Fibroblast of mammary gland (primary cell): ENCODE measurements around the gene FLT1.

Experiments
- DNase-seq: peaks from one replicate; pipeline ENCODE4 v3.0.0-alpha.2; 2010; ENCODE audit warnings: low read depth
- H3K4me3 ChIP-seq: 2 replicates; pipeline ENCODE4 v1.5.1; 2011; ENCODE audit warnings: low read depth, mild to moderate bottlenecking, low read length, moderate library complexity; ENCODE audit not compliant: control insufficient read depth
- TF ChIP-seq, protein P1 (sequence below): conservative IDR thresholded peaks from 2 replicates; pipeline ENCODE4 v1.5.1; 2011; ENCODE audit warnings: low read depth, low read length, inconsistent platforms; ENCODE audit not compliant: control insufficient read depth, insufficient read depth

FLT1 gene

DNA sequence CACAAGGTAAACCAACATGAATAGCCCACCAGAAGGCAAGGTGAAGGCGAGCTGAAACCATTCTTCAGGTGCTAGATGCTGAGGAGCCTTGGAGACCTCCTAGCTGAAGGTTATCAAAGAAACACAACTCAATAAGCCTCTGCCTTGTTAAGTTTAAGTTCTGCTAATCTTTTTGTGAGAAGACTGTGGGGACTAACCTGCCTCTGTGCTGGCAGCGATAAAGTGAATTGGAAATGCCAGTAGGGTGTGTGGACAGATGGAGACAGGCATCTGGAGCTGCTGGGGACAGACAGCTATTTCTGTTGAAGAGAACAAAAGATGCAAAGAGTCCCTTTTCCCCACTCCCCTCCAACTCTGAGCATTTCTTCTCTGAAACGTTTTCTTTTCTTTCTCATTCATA is 33.5 kb upstream of the FLT1 start:
- H3K4me3 ChIP-seq = no peak overlapping the region
- TF ChIP-seq, protein P1, sequence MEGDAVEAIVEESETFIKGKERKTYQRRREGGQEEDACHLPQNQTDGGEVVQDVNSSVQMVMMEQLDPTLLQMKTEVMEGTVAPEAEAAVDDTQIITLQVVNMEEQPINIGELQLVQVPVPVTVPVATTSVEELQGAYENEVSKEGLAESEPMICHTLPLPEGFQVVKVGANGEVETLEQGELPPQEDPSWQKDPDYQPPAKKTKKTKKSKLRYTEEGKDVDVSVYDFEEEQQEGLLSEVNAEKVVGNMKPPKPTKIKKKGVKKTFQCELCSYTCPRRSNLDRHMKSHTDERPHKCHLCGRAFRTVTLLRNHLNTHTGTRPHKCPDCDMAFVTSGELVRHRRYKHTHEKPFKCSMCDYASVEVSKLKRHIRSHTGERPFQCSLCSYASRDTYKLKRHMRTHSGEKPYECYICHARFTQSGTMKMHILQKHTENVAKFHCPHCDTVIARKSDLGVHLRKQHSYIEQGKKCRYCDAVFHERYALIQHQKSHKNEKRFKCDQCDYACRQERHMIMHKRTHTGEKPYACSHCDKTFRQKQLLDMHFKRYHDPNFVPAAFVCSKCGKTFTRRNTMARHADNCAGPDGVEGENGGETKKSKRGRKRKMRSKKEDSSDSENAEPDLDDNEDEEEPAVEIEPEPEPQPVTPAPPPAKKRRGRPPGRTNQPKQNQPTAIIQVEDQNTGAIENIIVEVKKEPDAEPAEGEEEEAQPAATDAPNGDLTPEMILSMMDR = no peak
- DNase-seq = no peak

DNA sequence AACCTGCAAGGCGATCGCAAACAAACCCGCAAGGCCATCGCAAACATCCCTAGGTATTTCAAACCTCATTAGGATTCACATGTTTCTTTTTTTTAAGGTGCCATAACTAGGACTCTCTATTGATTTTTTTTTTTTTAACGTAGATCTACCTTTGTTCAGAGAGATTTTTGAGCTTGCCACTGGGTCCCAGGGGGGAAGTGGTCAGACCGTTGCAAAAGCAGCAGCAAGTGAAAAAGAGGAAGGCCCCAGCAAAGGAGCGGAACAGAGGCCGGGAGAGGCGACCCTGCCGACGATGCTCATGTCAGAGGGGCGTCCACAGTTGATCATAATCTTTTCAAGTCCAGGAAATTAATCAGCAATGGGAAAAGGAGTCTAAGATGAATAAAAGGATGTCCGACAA is 32.7 kb upstream of the FLT1 start:
- TF ChIP-seq, protein P1 = no peak
- no peak overlapping the region for H3K4me3 ChIP-seq
- DNase-seq = no peak

DNA sequence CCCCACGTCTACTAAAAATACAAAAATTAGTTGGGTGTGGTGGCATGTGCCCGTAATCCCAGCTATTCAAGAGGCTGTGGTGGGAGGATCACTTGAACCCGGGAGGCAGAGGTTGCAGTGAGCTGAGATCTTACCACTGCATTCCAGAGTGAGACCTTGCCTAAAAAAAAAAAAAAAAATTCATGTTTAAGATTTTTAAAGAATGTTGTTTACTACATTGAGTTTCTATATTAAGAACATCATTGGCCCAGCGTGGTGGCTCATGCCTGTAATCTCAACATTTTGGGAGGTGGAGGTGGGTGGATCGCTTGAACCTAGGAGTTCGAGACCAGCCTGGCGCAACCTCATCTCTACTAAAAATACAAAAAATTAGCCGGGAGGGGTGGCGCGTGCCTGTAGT is 31.9 kb upstream of the FLT1 start:
- H3K4me3 ChIP-seq = no peak overlapping the region
- TF ChIP-seq, protein P1 = no peak
- DNase-seq = no peak

DNA sequence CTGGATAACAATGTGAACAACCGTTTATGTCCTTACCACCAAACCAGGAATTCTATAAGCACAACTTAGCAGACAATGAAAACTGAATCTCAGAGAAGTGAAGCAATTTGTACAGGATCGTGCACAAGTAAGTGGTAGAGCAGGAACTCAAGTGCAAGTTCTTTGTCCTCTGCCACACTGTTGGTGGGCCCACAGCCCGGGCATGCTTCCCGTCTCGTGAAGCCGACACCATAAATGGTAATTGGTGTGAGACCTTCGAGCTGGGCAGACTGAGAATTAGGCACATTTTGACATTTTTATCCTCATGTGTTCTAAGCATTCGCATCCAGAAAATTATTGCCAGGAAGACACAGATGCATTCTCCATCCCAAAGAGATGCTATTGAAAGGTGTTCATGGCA is 27.9 kb upstream of the FLT1 start:
- no peak for DNase-seq
- no peak overlapping the region for H3K4me3 ChIP-seq
- TF ChIP-seq, protein P1 = no peak

DNA sequence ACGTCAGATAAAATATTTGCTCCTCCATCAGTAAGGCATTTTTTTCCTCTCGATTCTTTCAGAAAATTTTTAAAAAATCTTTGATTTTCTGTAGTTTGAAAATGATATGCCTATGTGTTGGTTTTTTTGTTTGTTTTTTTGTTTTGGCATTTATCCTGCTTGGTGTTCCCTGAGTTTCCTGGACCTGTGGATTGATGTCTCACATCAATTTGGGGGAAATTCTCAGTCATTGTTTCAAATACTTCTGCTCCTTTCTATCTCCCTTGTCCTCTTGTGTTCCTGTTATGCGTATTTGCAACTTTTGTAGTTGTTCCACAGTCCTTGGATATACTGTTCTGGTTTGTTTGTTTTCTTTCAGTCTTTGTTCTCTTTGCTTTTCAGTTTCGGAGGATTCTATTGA is 18.8 kb upstream of the FLT1 start:
- TF ChIP-seq, protein P1 = no peak
- no peak overlapping the region for H3K4me3 ChIP-seq
- no peak for DNase-seq

DNA sequence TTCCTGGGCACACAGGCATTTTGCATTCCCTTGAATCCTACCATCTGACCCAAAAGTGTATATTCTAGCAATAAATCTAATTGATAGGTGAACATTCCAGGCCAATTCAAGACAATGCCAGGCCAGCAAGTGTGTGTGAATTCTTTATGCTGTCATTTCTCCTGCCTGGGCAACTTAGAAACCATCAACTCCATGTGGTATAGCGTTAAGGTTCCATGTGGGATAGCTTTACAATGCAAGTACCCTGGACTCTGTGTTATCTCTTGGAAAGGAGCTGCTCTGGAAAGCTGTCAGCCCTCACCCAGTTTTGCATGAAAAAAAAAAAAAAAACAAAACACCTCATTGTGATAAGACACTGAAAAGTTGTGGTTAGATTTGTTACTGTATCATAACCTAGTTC is 15.6 kb upstream of the FLT1 start:
- no peak overlapping the region for H3K4me3 ChIP-seq
- DNase-seq = no peak
- TF ChIP-seq, protein P1 = no peak

DNA sequence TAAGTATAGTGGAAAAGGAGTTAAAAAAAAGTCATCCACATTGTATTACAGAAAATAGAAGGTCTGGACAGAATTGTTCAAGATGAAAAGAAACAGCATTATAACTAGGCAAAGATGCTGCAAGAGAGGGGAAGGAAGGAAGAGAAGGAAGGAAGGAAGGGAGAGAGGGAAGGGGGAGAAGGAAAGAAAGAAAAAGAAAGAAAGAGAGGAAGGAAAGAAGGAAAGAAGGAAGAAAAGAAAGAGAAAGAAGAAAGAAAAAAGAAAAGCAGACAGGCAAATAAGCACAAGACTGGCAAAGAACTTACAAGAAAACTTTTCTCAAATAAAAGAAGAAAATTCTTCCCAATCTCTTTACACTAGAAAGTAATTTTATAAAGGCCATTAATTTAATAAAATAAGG is 15.1 kb upstream of the FLT1 start:
- TF ChIP-seq, protein P1 = no peak
- no peak for DNase-seq
- no peak overlapping the region for H3K4me3 ChIP-seq
